Panc1 (cell line): Measurements from ENCODE around the gene HLA-DRA. TPM values are rescaled to one million over a fixed set of nuclear protein-coding genes. Genes with fewer than 3 reads are reported as not detected.

Experiments
- ATAC-seq: fragments of 200-7000 bp; cut with Tn5 transposase; 2 replicates; pipeline ENCODE4 v1.9.1; 2020; ENCODE audit warnings: mild to moderate bottlenecking, moderate library complexity
- BruUV-seq: library from RNA; stranded (reverse); fragments of 400-500 nt; replicated peaks from 2 replicates; lab custom pipeline; 2021; lab: Mats Ljungman, UMichigan
- CTCF ChIA-PET: fragments of 300-600 bp; sonication (Branson Sonifier 250); formaldehyde crosslinking; loops from one replicate; lab custom pipeline; 2022; ENCODE audit warnings: antibody characterized with exemption; lab: Charles Lee
- POLR2A ChIA-PET: fragments of 300-600 bp; sonication (Branson Sonifier 250); formaldehyde crosslinking; loops from one replicate; lab custom pipeline; 2022; ENCODE audit warnings: antibody characterized with exemption; lab: Charles Lee
- DNase-seq: peaks from one replicate; pipeline ENCODE4 v3.0.0-alpha.2; 2010; ENCODE audit warnings: low read depth, low spot score
- H3K27ac ChIP-seq: 2 replicates; pipeline ENCODE4 v1.5.1; 2011; ENCODE audit warnings: mild to moderate bottlenecking, low read length, inconsistent platforms
- H3K27me3 ChIP-seq: fragments of 200-500 bp; sonication (Bioruptor generic); 2 replicates; pipeline ENCODE4 v1.6.0; 2014; ENCODE audit warnings: low read length, inconsistent platforms; ENCODE audit not compliant: control insufficient read depth, insufficient read depth
- H3K36me3 ChIP-seq: fragments of 200-500 bp; sonication (Bioruptor generic); 2 replicates; pipeline ENCODE4 v1.5.1; 2014; ENCODE audit warnings: inconsistent platforms, mild to moderate bottlenecking, low read length, moderate library complexity; ENCODE audit not compliant: control insufficient read depth, insufficient read depth
- H3K4me1 ChIP-seq: 2 replicates; pipeline ENCODE4 v1.5.1; 2011; ENCODE audit warnings: inconsistent platforms, mild to moderate bottlenecking, low read length, moderate library complexity; ENCODE audit not compliant: control insufficient read depth, insufficient read depth
- H3K4me3 ChIP-seq, 2 experiments: 2 replicates each; pipeline ENCODE4 v1.5.1; 2011 to 2012; ENCODE audit warnings: low read depth in 2 of 2, low read length in 2 of 2, mild to moderate bottlenecking in 2 of 2, inconsistent platforms in 1 of 2, moderate library complexity in 1 of 2
- H3K9me3 ChIP-seq: fragments of 200-500 bp; sonication (Bioruptor generic); 2 replicates; pipeline ENCODE4 v1.5.1; 2014; ENCODE audit warnings: low read depth, mild to moderate bottlenecking, inconsistent platforms, low read length, moderate library complexity; ENCODE audit not compliant: control insufficient read depth, insufficient read depth
- POLR2AphosphoS5 ChIP-seq: IDR thresholded peaks from 2 replicates; pipeline ENCODE4 v1.6.1; 2012; ENCODE audit warnings: mild to moderate bottlenecking, low read depth, low read length, moderate library complexity
- SIN3A ChIP-seq: IDR thresholded peaks from 2 replicates; pipeline ENCODE4 v1.6.1; 2012; ENCODE audit warnings: low read depth, mild to moderate bottlenecking, low read length, moderate library complexity, borderline replicate concordance; ENCODE audit not compliant: insufficient read depth
- TCF7L2 ChIP-seq: IDR thresholded peaks from 2 replicates; pipeline ENCODE4 v1.6.1; 2011; ENCODE audit warnings: mild to moderate bottlenecking, low read depth, low read length, inconsistent platforms
- in situ Hi-C: cut with HindIII; loops from 2 replicates; pipeline ENCODE4 v1.10.0; 2016; ENCODE audit warnings: low sequenced_read_pairs, low pct_unique_long_range_greater_than_20kb
- intact Hi-C: fragments of 100-400 bp; cut with micrococcal nuclease; formaldehyde crosslinking; loops from one replicate; pipeline ENCODE4 v1.10.0; 2022; ENCODE audit not compliant: unreplicated experiment
- total RNA-seq: library from RNA; stranded (reverse); gene quantifications from one replicate; pipeline ENCODE4 v1.2.1, GENCODE V29; 2021; ENCODE audit not compliant: unreplicated experiment
- TF ChIP-seq, protein P1 (sequence below): fragments of 450-650 bp; IDR thresholded peaks from 2 replicates; pipeline ENCODE4 v1.5.1; 2017; ENCODE audit warnings: mild to moderate bottlenecking
- TF ChIP-seq, protein P2 (sequence below), 2 experiments: IDR thresholded peaks; 2 replicates each; pipeline ENCODE4 v1.6.1; 2011 to 2012; ENCODE audit warnings: low read depth in 2 of 2, control low read depth in 1 of 2, low read length in 1 of 2, mild to moderate bottlenecking in 1 of 2, moderate library complexity in 1 of 2; ENCODE audit not compliant: insufficient read depth in 1 of 2

Gene HLA-DRA
- total RNA-seq, 1 experiment from 2014 or later = 1.7 TPM

DNA sequence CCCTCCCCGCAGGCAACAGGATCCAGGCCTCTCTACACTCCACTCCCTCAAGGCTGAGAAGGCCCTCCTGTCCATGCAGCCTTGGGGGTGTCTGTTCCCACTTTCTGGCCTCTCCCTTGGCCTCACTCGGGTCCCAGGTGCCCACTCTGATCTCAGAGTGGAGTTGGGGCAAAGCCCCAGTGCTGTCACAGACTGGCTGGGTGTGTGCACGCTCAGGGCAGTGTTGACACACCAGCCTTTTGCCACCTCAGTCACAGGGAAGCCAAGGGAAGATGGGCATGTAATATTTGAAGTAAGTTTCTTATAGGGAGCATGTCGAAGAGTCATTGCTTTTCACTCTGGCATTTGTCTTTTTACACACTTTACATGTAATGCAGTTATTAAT, 44.9 kb downstream of the HLA-DRA start:
- BruUV-seq = no TSS peak
- no peaks in the 10 kb centered on the region for H3K4me1 ChIP-seq
- peaks cover 8% of the 10 kb centered on the region for H3K27me3 ChIP-seq
- no peak overlapping the region for H3K4me3 ChIP-seq
- DNase-seq = no peak
- TF ChIP-seq SIN3A (no peak), TCF7L2 (no peak)
- TF ChIP-seq, protein P1, sequence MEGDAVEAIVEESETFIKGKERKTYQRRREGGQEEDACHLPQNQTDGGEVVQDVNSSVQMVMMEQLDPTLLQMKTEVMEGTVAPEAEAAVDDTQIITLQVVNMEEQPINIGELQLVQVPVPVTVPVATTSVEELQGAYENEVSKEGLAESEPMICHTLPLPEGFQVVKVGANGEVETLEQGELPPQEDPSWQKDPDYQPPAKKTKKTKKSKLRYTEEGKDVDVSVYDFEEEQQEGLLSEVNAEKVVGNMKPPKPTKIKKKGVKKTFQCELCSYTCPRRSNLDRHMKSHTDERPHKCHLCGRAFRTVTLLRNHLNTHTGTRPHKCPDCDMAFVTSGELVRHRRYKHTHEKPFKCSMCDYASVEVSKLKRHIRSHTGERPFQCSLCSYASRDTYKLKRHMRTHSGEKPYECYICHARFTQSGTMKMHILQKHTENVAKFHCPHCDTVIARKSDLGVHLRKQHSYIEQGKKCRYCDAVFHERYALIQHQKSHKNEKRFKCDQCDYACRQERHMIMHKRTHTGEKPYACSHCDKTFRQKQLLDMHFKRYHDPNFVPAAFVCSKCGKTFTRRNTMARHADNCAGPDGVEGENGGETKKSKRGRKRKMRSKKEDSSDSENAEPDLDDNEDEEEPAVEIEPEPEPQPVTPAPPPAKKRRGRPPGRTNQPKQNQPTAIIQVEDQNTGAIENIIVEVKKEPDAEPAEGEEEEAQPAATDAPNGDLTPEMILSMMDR = no peak
- POLR2A ChIA-PET = interaction anchor here (0.6 kb wide), 1 partner anchor 354 kb away, joined by 11 read pairs; the partner anchor contains the start of gene TAP2
- ATAC-seq = no peak
- no peaks in the 10 kb centered on the region for H3K36me3 ChIP-seq
- CTCF ChIA-PET = no interaction called here
- in situ Hi-C loops = no loop called here
- no peak overlapping the region for H3K27ac ChIP-seq
- no peaks in the 10 kb centered on the region for H3K9me3 ChIP-seq
- intact Hi-C loops = no loop called here

DNA sequence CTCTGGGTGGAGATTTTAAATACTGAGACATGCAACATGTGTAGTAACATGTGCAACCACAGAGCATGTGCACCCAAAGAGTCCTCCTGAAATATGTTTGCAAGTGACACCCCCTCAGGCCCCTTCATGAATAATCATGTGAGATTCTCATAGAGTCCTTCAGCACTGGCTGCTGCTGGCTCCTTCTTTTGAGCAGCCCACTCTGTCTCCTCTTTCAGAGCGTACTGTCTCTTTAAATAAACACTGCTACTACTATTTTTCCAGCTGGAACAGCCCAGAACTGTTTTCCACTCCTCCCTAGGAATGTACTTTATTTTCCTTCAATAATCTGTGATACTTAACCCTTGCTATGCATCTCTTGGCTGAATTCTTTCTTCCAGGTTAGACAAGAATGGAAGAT, 48.4 kb downstream of the HLA-DRA start:
- intact Hi-C loops = no loop called here
- Histone ChIP-seq H3K36me3 (no peaks in the 10 kb centered on the region), H3K4me1 (no peaks in the 10 kb centered on the region), H3K27me3 (peaks cover 3% of the 10 kb centered on the region; the same call in 1 of the 2 replicates), H3K4me3 (no peak overlapping the region), H3K27ac (no peak overlapping the region), H3K9me3 (no peaks in the 10 kb centered on the region)
- CTCF ChIA-PET = no interaction called here
- ATAC-seq = no peak
- POLR2A ChIA-PET = no interaction called here
- in situ Hi-C loops = no loop called here
- DNase-seq = no peak
- BruUV-seq = no TSS peak
- TF ChIP-seq, protein P1 = no peak
- TF ChIP-seq SIN3A (no peak), POLR2AphosphoS5 (no peak), TCF7L2 (no peak)
- TF ChIP-seq, protein P2, sequence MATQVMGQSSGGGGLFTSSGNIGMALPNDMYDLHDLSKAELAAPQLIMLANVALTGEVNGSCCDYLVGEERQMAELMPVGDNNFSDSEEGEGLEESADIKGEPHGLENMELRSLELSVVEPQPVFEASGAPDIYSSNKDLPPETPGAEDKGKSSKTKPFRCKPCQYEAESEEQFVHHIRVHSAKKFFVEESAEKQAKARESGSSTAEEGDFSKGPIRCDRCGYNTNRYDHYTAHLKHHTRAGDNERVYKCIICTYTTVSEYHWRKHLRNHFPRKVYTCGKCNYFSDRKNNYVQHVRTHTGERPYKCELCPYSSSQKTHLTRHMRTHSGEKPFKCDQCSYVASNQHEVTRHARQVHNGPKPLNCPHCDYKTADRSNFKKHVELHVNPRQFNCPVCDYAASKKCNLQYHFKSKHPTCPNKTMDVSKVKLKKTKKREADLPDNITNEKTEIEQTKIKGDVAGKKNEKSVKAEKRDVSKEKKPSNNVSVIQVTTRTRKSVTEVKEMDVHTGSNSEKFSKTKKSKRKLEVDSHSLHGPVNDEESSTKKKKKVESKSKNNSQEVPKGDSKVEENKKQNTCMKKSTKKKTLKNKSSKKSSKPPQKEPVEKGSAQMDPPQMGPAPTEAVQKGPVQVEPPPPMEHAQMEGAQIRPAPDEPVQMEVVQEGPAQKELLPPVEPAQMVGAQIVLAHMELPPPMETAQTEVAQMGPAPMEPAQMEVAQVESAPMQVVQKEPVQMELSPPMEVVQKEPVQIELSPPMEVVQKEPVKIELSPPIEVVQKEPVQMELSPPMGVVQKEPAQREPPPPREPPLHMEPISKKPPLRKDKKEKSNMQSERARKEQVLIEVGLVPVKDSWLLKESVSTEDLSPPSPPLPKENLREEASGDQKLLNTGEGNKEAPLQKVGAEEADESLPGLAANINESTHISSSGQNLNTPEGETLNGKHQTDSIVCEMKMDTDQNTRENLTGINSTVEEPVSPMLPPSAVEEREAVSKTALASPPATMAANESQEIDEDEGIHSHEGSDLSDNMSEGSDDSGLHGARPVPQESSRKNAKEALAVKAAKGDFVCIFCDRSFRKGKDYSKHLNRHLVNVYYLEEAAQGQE (IDR thresholded peaks at IDR 0.05; ENCODE audit: insufficient read depth in 1 of 2, low read depth in 2 of 2, low read length in 1 of 2) = no peak
